Neural crest cell (in vitro differentiated cells): ENCODE results near the gene ENTPD8. TPM values are rescaled to one million over a fixed set of nuclear protein-coding genes. Genes with fewer than 3 reads are reported as not detected.

Experiments used
- DNase-seq: peaks from one replicate; pipeline ENCODE4 v3.0.0; 2021; ENCODE audit warnings: low read depth, mixed read lengths, low spot score
- H3K27ac Mint-ChIP-seq: one replicate; pipeline ENCODE4 v1.8.0; 2021; ENCODE audit warnings: mild to moderate bottlenecking, mixed read lengths; ENCODE audit not compliant: unreplicated experiment
- H3K27me3 Mint-ChIP-seq: 2 replicates; pipeline ENCODE4 v1.8.0; 2021; ENCODE audit warnings: low read depth, mild to moderate bottlenecking, mixed read lengths
- H3K36me3 Mint-ChIP-seq: 2 replicates; pipeline ENCODE4 v1.8.0; 2021; ENCODE audit warnings: low read depth, mild to moderate bottlenecking, mixed read lengths
- H3K4me1 Mint-ChIP-seq: 2 replicates; pipeline ENCODE4 v1.8.0; 2021; ENCODE audit warnings: mixed read lengths
- H3K4me3 Mint-ChIP-seq: one replicate; pipeline ENCODE4 v1.8.0; 2021; ENCODE audit warnings: mild to moderate bottlenecking, mixed read lengths
- H3K9me3 Mint-ChIP-seq: 2 replicates; pipeline ENCODE4 v1.8.0; 2021; ENCODE audit warnings: mixed read lengths
- CTCF ChIP-seq: fragments of 200-600 bp; sonication (generic); conservative IDR thresholded peaks from 2 replicates; pipeline ENCODE4 v1.5.0; 2021; ENCODE audit warnings: antibody characterized with exemption, mild to moderate bottlenecking
- total RNA-seq: library from RNA; stranded (reverse); gene quantifications from 2 replicates; pipeline ENCODE4 v1.2.1, GENCODE V29; 2021

ENTPD8 gene
- total RNA-seq, 1 donor from 2014 or later: 0.12 TPM

GRCh38 chr9:137421838-137422603, 19.1 kb downstream of the ENTPD8 start:
- no peak for TF ChIP-seq CTCF
- Mint-ChIP-seq H3K4me1 (peaks cover 8% of the 10 kb centered on the region), H3K4me3 (peak overlapping the region; percentile 88), H3K27me3 (peaks cover 3% of the 10 kb centered on the region), H3K9me3 (no peaks in the 10 kb centered on the region), H3K27ac (peak overlapping the region; percentile 4), H3K36me3 (no peaks in the 10 kb centered on the region)
- DNase-seq: no peak

GRCh38 chr9:137417161-137418021, 23.8 kb downstream of the ENTPD8 start:
- Mint-ChIP-seq H3K9me3 (no peaks in the 10 kb centered on the region), H3K4me3 (no peak overlapping the region), H3K27me3 (no peaks in the 10 kb centered on the region), H3K27ac (no peak overlapping the region), H3K36me3 (no peaks in the 10 kb centered on the region), H3K4me1 (peaks cover 7% of the 10 kb centered on the region)
- no peak for TF ChIP-seq CTCF
- DNase-seq: no peak

GRCh38 chr9:137416563-137417151, 24.5 kb downstream of the ENTPD8 start:
- Mint-ChIP-seq H3K4me3 (no peak overlapping the region), H3K27ac (no peak overlapping the region), H3K9me3 (no peaks in the 10 kb centered on the region), H3K27me3 (no peaks in the 10 kb centered on the region), H3K36me3 (no peaks in the 10 kb centered on the region), H3K4me1 (no peaks in the 10 kb centered on the region)
- no peak for TF ChIP-seq CTCF
- DNase-seq: no peak

- no peak overlapping the region for H3K4me3 Mint-ChIP-seq
- no peak overlapping the region for H3K27ac Mint-ChIP-seq
- no peaks in the 10 kb centered on the region for H3K4me1 Mint-ChIP-seq
- H3K9me3 Mint-ChIP-seq: no peaks in the 10 kb centered on the region
- no peak for DNase-seq
- H3K36me3 Mint-ChIP-seq: no peaks in the 10 kb centered on the region
- TF ChIP-seq CTCF: no peak
- no peaks in the 10 kb centered on the region for H3K27me3 Mint-ChIP-seq
These were observed 25.1 kb downstream of the ENTPD8 start for GRCh38 chr9:137416006-137416562.

- no peak for TF ChIP-seq CTCF
- Mint-ChIP-seq H3K4me1 (no peaks in the 10 kb centered on the region), H3K4me3 (no peak overlapping the region), H3K36me3 (no peaks in the 10 kb centered on the region), H3K9me3 (no peaks in the 10 kb centered on the region), H3K27ac (no peak overlapping the region), H3K27me3 (no peaks in the 10 kb centered on the region)
- DNase-seq: no peak
These were observed 25.7 kb downstream of the ENTPD8 start for GRCh38 chr9:137415451-137415850.
